HG02884 (cell line): ENCODE results near the gene OR2A25.

Source experiments
- ATAC-seq: cut with Tn5 transposase; IDR thresholded peaks from one replicate; pipeline ENCODE4 v1.9.1; 2021; ENCODE audit warnings: mild to moderate bottlenecking, moderate library complexity; ENCODE audit not compliant: unreplicated experiment

OR2A25 gene

DNA sequence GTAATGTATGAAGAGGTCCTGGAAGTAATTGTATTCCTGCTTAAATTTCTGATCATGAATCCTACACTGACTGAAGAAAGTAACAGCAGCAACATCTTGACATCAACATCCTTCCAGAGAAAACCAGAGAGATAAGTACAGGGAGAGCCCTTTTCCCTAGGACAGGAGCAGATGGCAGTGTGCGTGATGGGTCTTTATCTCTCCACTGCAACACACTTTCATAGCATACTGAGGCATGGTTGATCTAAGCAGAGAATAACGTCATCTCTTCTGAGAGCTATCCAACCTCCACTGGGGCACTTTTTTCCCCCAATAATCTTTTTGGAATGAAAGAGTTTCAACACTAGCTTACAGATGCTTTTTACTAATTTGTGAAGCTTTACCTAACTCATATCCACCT is 342 bp downstream of the OR2A25 start:
- ATAC-seq = no peak

- ATAC-seq = no peak
Measured at GRCh38 chr7:144074374-144074773, 4.8 kb downstream of the OR2A25 start.

DNA sequence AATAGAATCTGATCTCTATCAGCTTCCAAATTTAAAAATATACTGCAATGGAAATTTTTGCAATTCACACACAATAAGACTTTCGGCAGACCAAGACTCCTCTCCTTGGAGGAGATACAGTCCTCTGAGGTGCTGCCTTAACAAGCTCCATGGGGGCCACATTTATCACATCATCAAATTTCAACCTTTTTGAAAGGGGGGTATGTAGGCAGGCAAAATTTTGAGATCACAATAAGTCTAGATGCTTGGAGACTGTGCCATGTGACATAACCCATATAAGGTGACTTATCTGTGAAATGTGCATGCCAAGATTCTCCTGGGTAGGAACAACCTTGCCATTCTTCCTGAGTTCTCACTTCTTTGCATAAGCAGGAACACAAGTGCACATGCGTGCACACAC is 16.4 kb downstream of the OR2A25 start, which contains the start of gene OR2A12:
TSS of gene OR2A12 (plus strand) at position 301 of the 400 bp plus-strand sequence. CDS start 8,830 bp downstream, outside the sequence.
- ATAC-seq = no peak

DNA sequence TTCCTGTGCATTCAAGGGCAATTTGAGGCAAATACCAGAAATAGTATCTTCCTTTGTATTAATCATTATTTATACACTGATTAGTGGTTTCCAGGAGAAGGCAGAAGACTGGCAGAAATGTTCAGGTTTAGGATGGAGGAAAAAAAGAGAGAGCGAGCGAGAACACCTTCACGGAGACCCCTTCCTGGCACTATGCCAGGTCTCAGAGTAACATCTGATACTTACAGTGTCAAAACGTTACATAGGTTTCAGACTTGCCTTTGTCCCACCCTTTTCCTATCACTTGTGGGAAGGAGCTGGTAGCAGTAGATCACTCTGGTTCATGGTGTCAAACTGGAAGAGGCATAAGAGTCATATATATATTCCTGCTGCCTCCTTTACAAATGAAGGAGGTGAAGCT is 17.1 kb downstream of the OR2A25 start:
- ATAC-seq = no peak

DNA sequence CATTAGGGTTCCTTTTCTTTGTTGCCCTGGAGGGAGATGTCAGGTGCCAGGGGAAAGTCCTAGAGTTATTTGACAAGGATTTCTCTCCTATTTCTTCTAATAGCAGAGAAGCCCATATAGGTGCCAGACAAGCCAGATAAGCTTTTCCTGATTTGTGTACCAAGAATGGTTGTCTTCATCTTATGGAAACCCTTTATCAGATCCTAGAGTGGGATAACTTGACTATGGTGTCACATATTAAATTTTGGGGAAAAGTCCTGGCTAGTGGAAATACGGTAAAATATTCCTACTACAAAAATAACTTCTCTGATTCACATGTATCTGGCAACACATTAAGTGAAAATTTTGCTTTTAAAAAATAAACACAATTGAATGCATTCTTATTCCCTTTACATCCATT is 17.6 kb downstream of the OR2A25 start:
- no peak for ATAC-seq

- no peak for ATAC-seq
Measured at GRCh38 chr7:144090667-144091066, 21.1 kb downstream of the OR2A25 start.

GRCh38 chr7:144098776-144099175 is 29.2 kb downstream of the OR2A25 start:
- ATAC-seq = no peak

- no peak for ATAC-seq
Measured at GRCh38 chr7:144100607-144101006, 31.0 kb downstream of the OR2A25 start.

DNA sequence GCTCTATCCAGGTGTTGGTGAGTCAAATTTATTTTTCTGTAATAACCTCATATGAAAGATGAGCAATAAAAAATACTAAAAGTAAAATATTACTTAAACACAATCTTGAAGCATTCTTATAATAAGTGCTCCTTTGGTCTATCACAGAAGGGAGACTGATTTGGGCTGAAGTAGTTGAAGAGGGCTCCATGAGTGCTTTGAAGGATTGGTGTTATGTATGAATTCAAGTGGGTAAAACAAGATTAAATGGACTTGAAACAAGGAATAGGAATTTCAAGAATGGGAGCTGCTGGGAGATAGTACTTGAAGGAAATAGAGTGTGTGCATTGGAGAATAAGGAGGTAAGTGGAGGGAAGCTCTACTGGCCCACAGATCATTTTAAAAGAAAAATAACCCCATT is 32.4 kb downstream of the OR2A25 start:
- no peak for ATAC-seq

GRCh38 chr7:144105211-144105610 is 35.6 kb downstream of the OR2A25 start:
- no peak for ATAC-seq

DNA sequence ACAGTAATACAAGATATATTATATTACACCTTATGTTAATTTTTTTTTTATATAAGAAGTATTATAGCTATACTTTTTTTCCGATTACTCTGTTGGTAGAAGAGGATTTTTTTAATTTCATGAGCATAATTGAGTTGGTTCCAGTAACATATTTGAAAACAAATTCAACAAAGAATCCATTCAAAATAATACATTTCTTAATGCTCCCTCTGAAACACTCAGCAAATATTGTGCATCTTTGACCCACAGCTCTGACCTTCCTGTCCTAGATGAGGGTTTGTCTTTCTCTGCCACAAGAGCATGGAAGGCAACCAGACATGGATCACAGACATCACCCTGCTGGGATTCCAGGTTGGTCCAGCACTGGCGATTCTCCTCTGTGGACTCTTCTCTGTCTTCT is 39.7 kb downstream of the OR2A25 start, which contains the start of gene OR2A2:
TSS of gene OR2A2 (plus strand) at position 301 of the 400 bp plus-strand sequence. CDS start at position 301, 0 bp downstream.
- ATAC-seq = no peak

- no peak for ATAC-seq
Measured at GRCh38 chr7:144110272-144110671, 40.7 kb downstream of the OR2A25 start.

DNA sequence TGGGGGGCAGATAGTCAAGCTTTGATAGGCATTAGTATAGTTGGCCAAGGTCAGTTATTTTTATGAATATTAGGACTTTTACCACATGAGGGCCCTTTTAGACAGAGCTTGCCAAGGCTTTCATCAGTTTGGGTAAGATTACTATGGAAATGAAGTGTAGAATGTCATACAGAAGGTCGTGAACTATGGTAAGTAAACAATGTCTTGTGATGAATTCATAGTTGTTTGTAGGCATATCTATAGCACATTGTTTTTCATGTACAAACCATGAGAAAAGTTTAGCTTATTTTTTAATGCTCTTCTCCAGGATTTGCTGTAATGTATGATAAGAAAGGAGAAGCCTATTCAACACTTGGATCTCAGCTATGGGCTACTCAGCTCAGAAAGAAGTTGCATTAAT is 44.0 kb downstream of the OR2A25 start:
- no peak for ATAC-seq

GRCh38 chr7:144118341-144118740 is 48.7 kb downstream of the OR2A25 start:
- ATAC-seq = no peak

DNA sequence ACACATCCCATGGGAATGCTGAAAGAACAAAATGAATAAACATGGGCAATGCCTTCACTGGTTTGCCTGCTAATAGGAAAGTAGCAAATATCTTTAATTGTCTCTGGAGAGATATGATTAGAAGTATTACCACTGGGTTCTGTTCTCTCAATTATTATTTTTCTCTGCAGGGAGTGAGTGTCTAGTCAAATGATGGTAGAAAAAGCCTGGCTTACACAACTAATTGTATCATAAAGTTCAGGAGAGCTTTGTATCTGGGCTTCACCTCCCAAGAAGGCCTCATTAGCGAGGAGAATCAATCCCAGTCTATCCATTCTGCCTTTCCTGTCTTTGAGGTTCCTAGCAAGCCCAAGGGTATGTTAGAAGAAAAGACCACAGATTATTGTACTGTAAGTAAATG is 53.3 kb downstream of the OR2A25 start, which contains the start of gene OR2A14:
TSS of gene OR2A14 (plus strand) at position 301 of the 400 bp plus-strand sequence. CDS start 5,937 bp downstream, outside the sequence.
- no peak for ATAC-seq
